Endothelial cell of umbilical vein (primary cell): ENCODE measurements around the gene KIRREL1. TPM values are rescaled to one million over a fixed set of nuclear protein-coding genes. Genes with fewer than 3 reads are reported as not detected.

Experiments
- BruUV-seq: library from RNA; stranded (reverse); fragments of 400-500 nt; replicated peaks from 2 replicates; lab custom pipeline; 2021; lab: Mats Ljungman, UMichigan
- CTCF ChIA-PET: fragments of 300-600, 350-600 bp; sonication (Branson Sonifier 250); formaldehyde crosslinking; loops from one replicate; lab custom pipeline; 2021; ENCODE audit warnings: antibody characterized with exemption, inconsistent platforms; lab: Charles Lee
- POLR2A ChIA-PET: fragments of 300-600, 350-600 bp; sonication (Branson Sonifier 250); formaldehyde crosslinking; loops from one replicate; lab custom pipeline; 2021; ENCODE audit warnings: antibody characterized with exemption, inconsistent platforms; lab: Charles Lee
- DNase-seq: peaks from one replicate; pipeline ENCODE4 v3.0.0-alpha.2; 2011; ENCODE audit warnings: low read depth, low spot score
- FAIRE-seq: peaks from 2 replicates; lab custom pipeline; 2011; peaks lifted over from hg19 to GRCh38; lab: Jason Lieb, UNC
- H2AFZ ChIP-seq: 2 replicates; pipeline ENCODE4 v1.6.0; 2012; ENCODE audit warnings: low read depth, low read length, control low read depth, inconsistent platforms
- H3K27ac ChIP-seq: 2 replicates; pipeline ENCODE4 v1.5.1; 2011; ENCODE audit warnings: low read depth, mild to moderate bottlenecking, control low read depth, low read length, moderate library complexity; ENCODE audit not compliant: insufficient read depth
- H3K27me3 ChIP-seq, 2 experiments: 2 replicates each; pipeline versions ENCODE4 v1.6.0 to v1.6.1; 2011; ENCODE audit warnings: low read length in 2 of 2, mixed read lengths in 1 of 2; ENCODE audit not compliant: control insufficient read depth in 2 of 2, insufficient read depth in 2 of 2
- H3K36me3 ChIP-seq, 2 experiments: 2 replicates in 1 of 2; 3 replicates in 1 of 2; pipeline ENCODE4 v1.5.1; 2011; ENCODE audit warnings: low read length in 2 of 2, mild to moderate bottlenecking in 1 of 2, moderate library complexity in 1 of 2; ENCODE audit not compliant: control insufficient read depth in 2 of 2, insufficient read depth in 2 of 2; ENCODE audit errors: extremely low read depth in 1 of 2
- H3K4me1 ChIP-seq: 3 replicates; pipeline ENCODE4 v1.5.1; 2011; ENCODE audit warnings: mild to moderate bottlenecking, low read length; ENCODE audit not compliant: control insufficient read depth, insufficient read depth; ENCODE audit errors: extremely low read depth
- H3K4me2 ChIP-seq: 2 replicates; pipeline ENCODE4 v1.6.1; 2011; ENCODE audit warnings: low read length, control low read depth, mixed read lengths; ENCODE audit not compliant: insufficient read depth
- H3K4me3 ChIP-seq, 3 experiments: fragments of 200-600 bp in 1 of 3; sonication (generic), shearing (Covaris generic) in 1 of 3; replicated peaks in 1 of 3; 2 replicates each; pipeline ENCODE4 v1.5.1; 2011 to 2016; ENCODE audit warnings: control low read depth in 3 of 3, low read length in 3 of 3, mild to moderate bottlenecking in 2 of 3, inconsistent platforms in 1 of 3, low read depth in 1 of 3, moderate library complexity in 1 of 3; ENCODE audit not compliant: insufficient read depth in 1 of 3
- H3K79me2 ChIP-seq: 2 replicates; pipeline ENCODE4 v1.6.0; 2012; ENCODE audit warnings: low read length, inconsistent platforms; ENCODE audit not compliant: control insufficient read depth, insufficient read depth
- H3K9ac ChIP-seq: replicated peaks from 2 replicates; pipeline ENCODE3; 2011; ENCODE audit warnings: low read length, control low read depth; ENCODE audit not compliant: insufficient read depth; ENCODE audit errors: extremely low read depth
- H3K9me1 ChIP-seq: replicated peaks from 3 replicates; pipeline ENCODE4 v1.6.0; 2011; ENCODE audit warnings: mild to moderate bottlenecking, low read length; ENCODE audit not compliant: control insufficient read depth, insufficient read depth; ENCODE audit errors: extremely low read depth
- H3K9me3 ChIP-seq: replicated peaks from 2 replicates; pipeline ENCODE4 v1.5.1; 2012; ENCODE audit warnings: low read length, inconsistent platforms; ENCODE audit not compliant: control insufficient read depth, insufficient read depth
- H4K20me1 ChIP-seq: replicated peaks from 2 replicates; pipeline ENCODE3; 2011; ENCODE audit warnings: mild to moderate bottlenecking, low read length; ENCODE audit not compliant: control insufficient read depth, insufficient read depth; ENCODE audit errors: extremely low read depth
- EZH2 ChIP-seq: IDR thresholded peaks from 2 replicates; pipeline ENCODE4 v1.6.1; 2012; ENCODE audit warnings: borderline replicate concordance, low read depth, mild to moderate bottlenecking, moderate library complexity, low read length, inconsistent platforms; ENCODE audit not compliant: severe bottlenecking
- FOS ChIP-seq: IDR thresholded peaks from 2 replicates; pipeline ENCODE4 v1.6.1; 2011; ENCODE audit warnings: mild to moderate bottlenecking, low read length, moderate library complexity, borderline replicate concordance; ENCODE audit not compliant: insufficient read depth
- GATA2 ChIP-seq: IDR thresholded peaks from 2 replicates; pipeline ENCODE4 v1.7.0; 2011; ENCODE audit warnings: low read depth, mild to moderate bottlenecking, moderate library complexity, mixed read lengths, low read length; ENCODE audit not compliant: insufficient read length, insufficient read depth
- JUN ChIP-seq: IDR thresholded peaks from 2 replicates; pipeline ENCODE4 v1.6.1; 2011; ENCODE audit warnings: borderline replicate concordance, low read depth; ENCODE audit not compliant: insufficient read length, insufficient read depth
- MYC ChIP-seq: IDR thresholded peaks from one replicate; pipeline ENCODE4 v1.6.1; 2011; ENCODE audit warnings: mild to moderate bottlenecking, low read depth, low read length
- POLR2A ChIP-seq: IDR thresholded peaks from 2 replicates; pipeline ENCODE4 v1.6.1; 2012; ENCODE audit warnings: low read depth, mild to moderate bottlenecking, control low read depth, low read length
- POLR2AphosphoS5 ChIP-seq: IDR thresholded peaks from 2 replicates; pipeline ENCODE4 v1.6.1; 2012; ENCODE audit warnings: low read depth, mild to moderate bottlenecking, control low read depth, low read length, moderate library complexity; ENCODE audit not compliant: insufficient read depth
- dilution Hi-C: fragments of 300-500 bp; cut with MboI; formaldehyde crosslinking; loops from one replicate; pipeline ENCODE4 v1.15.0; 2019; ENCODE audit warnings: low sequenced_read_pairs; ENCODE audit not compliant: extremely low pct_ligation_motif_present
- intact Hi-C: fragments of 100-400 bp; cut with micrococcal nuclease; formaldehyde crosslinking; loops from one replicate; pipeline ENCODE4 v1.10.0; 2022
- polyA plus RNA-seq, 4 experiments: library from polyadenylated mRNA; depleted of rRNA in 3 of 4; stranded (reverse) in 3 of 4; unstranded in 1 of 4; fragments of >200 nt; gene quantifications; 2 replicates each; pipeline versions ENCODE4 v1.2.1 to v1.2.3, GENCODE V29; 2011 to 2012; ENCODE audit warnings: missing spikeins in 1 of 4
- total RNA-seq: library from RNA; stranded (reverse); gene quantifications from 2 replicates; pipeline ENCODE4 v1.2.3, GENCODE V29; 2021
- TF ChIP-seq, protein P1 (sequence below): IDR thresholded peaks from 2 replicates; pipeline ENCODE4 v1.6.1; 2011; ENCODE audit not compliant: insufficient read depth, insufficient read length
- TF ChIP-seq, protein P2 (sequence below), 2 donors: IDR thresholded peaks; 1 replicate in 1 of 2; 2 replicates in 1 of 2; pipeline ENCODE4 v1.5.1; 2011; ENCODE audit warnings: low read length in 2 of 2, mild to moderate bottlenecking in 2 of 2, moderate library complexity in 2 of 2, control low read depth in 1 of 2, inconsistent platforms in 1 of 2, low read depth in 1 of 2; ENCODE audit not compliant: insufficient read depth in 1 of 2; ENCODE audit errors: extremely low read depth in 1 of 2

The KIRREL1 gene
- total and polyA plus RNA-seq, 2 donors (not counting 3 experiments of a cell fraction or from before 2014, with no cell fraction given), result 35.6 to 57.6 TPM

DNA sequence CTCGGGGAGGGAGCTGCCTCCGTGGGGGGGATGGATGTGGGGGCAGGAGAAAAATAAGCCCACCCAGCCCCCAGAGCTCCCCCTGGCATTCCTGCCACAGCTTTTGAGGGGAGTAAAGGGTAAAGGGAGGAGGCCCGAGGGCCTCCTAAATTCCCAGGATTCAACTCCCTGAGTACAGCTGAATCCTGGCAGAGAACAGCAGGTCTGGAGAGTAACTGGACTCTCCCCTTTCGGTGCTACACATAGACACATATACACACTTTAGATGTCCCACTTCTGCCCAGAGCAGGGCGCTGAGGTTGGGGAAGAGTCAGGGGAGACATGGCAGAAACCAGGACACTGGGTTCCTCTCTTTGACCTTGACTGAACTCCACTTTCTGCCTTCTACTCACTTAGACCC, 3.0 kb downstream of the KIRREL1 start:
- FAIRE-seq, result no peak
- no peaks in the 10 kb centered on the region for H3K27me3 ChIP-seq
- H4K20me1 ChIP-seq, result no peaks in the 10 kb centered on the region
- no TSS peak for BruUV-seq
- H3K36me3 ChIP-seq, result peaks cover 0 to 8% of the 10 kb centered on the region in 2 experiments
- H3K9me3 ChIP-seq, result no peaks in the 10 kb centered on the region
- H3K4me1 ChIP-seq, result peaks cover 19% of the 10 kb centered on the region
- no peak for DNase-seq
- no peak overlapping the region for H3K4me2 ChIP-seq
- ChIA-PET POLR2A (no interaction called here), CTCF (interaction anchor here (0.9 to 11.5 kb wide), 11 partner anchors 8 to 122 kb away, joined by 3 to 460 read pairs (median 5); no protein-coding TSS in a partner anchor)
- intact Hi-C loops (no loop called here), dilution Hi-C loops (no loop called here)
- H2AFZ ChIP-seq, result no peak overlapping the region
- no peak overlapping the region for H3K4me3 ChIP-seq
- H3K9ac ChIP-seq, result no peak overlapping the region
- no peaks in the 10 kb centered on the region for H3K9me1 ChIP-seq
- TF ChIP-seq POLR2A (no peak), POLR2AphosphoS5 (no peak), FOS (no peak), JUN (no peak), MYC (no peak), EZH2 (no peak), GATA2 (no peak)
- TF ChIP-seq, protein P1, sequence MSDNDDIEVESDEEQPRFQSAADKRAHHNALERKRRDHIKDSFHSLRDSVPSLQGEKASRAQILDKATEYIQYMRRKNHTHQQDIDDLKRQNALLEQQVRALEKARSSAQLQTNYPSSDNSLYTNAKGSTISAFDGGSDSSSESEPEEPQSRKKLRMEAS, result no peak
- TF ChIP-seq, protein P2, sequence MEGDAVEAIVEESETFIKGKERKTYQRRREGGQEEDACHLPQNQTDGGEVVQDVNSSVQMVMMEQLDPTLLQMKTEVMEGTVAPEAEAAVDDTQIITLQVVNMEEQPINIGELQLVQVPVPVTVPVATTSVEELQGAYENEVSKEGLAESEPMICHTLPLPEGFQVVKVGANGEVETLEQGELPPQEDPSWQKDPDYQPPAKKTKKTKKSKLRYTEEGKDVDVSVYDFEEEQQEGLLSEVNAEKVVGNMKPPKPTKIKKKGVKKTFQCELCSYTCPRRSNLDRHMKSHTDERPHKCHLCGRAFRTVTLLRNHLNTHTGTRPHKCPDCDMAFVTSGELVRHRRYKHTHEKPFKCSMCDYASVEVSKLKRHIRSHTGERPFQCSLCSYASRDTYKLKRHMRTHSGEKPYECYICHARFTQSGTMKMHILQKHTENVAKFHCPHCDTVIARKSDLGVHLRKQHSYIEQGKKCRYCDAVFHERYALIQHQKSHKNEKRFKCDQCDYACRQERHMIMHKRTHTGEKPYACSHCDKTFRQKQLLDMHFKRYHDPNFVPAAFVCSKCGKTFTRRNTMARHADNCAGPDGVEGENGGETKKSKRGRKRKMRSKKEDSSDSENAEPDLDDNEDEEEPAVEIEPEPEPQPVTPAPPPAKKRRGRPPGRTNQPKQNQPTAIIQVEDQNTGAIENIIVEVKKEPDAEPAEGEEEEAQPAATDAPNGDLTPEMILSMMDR (IDR thresholded peaks at IDR 0.05; ENCODE audit: extremely low read depth in 1 of 2, insufficient read depth in 1 of 2, low read depth in 1 of 2, low read length in 2 of 2), result no peak
- no peak overlapping the region for H3K27ac ChIP-seq
- H3K79me2 ChIP-seq, result peaks cover 68% of the 10 kb centered on the region
